ENCODE data around the gene TMEM18. TPM values are rescaled to one million over a fixed set of nuclear protein-coding genes. Genes with fewer than 3 reads are reported as not detected.

Gene TMEM18
- total and polyA plus RNA-seq, 2 experiments from 2014 or later: 15.0 to 41.9 TPM

DNA sequence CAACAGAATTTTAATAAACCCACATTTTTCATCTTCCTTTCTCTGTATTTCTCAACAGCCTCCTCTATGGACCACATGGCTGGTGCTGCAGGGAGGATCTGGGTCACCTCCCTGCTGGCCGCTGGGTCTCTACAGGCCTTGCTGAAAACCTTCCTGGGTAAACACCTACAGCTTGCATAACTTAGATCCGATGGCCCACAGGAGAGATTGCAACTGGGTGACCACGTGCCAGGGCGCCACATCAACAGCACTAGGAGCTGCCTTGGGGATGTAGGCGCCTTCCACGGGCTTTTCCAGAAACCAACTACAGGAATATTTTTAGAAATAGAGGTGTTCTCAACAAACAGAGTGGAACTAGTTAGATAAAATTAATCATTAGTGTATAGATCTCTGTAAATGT is 19.4 kb downstream of the TMEM18 start:
- TF ChIP-seq, protein P1, sequence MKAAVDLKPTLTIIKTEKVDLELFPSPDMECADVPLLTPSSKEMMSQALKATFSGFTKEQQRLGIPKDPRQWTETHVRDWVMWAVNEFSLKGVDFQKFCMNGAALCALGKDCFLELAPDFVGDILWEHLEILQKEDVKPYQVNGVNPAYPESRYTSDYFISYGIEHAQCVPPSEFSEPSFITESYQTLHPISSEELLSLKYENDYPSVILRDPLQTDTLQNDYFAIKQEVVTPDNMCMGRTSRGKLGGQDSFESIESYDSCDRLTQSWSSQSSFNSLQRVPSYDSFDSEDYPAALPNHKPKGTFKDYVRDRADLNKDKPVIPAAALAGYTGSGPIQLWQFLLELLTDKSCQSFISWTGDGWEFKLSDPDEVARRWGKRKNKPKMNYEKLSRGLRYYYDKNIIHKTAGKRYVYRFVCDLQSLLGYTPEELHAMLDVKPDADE (IDR thresholded peaks at IDR 0.05): no peak
- TF ChIP-seq EZH2phosphoT487 (IDR thresholded peaks at IDR 0.05; ENCODE audit: unreplicated experiment) (no peak), ZNF114 (CRISPR knock-in tag; IDR thresholded peaks at IDR 0.05) (no peak), JUNB (IDR thresholded peaks at IDR 0.05; ENCODE audit: unreplicated experiment) (no peak), EZH2 (IDR thresholded peaks at IDR 0.05; ENCODE audit: low read depth, unreplicated experiment) (no peak)
- TF ChIP-seq, protein P2, sequence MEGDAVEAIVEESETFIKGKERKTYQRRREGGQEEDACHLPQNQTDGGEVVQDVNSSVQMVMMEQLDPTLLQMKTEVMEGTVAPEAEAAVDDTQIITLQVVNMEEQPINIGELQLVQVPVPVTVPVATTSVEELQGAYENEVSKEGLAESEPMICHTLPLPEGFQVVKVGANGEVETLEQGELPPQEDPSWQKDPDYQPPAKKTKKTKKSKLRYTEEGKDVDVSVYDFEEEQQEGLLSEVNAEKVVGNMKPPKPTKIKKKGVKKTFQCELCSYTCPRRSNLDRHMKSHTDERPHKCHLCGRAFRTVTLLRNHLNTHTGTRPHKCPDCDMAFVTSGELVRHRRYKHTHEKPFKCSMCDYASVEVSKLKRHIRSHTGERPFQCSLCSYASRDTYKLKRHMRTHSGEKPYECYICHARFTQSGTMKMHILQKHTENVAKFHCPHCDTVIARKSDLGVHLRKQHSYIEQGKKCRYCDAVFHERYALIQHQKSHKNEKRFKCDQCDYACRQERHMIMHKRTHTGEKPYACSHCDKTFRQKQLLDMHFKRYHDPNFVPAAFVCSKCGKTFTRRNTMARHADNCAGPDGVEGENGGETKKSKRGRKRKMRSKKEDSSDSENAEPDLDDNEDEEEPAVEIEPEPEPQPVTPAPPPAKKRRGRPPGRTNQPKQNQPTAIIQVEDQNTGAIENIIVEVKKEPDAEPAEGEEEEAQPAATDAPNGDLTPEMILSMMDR (conservative IDR thresholded peaks at IDR 0.05; ENCODE audit: low read depth in 2 of 2): no peak
- TF ChIP-seq, protein P3, sequence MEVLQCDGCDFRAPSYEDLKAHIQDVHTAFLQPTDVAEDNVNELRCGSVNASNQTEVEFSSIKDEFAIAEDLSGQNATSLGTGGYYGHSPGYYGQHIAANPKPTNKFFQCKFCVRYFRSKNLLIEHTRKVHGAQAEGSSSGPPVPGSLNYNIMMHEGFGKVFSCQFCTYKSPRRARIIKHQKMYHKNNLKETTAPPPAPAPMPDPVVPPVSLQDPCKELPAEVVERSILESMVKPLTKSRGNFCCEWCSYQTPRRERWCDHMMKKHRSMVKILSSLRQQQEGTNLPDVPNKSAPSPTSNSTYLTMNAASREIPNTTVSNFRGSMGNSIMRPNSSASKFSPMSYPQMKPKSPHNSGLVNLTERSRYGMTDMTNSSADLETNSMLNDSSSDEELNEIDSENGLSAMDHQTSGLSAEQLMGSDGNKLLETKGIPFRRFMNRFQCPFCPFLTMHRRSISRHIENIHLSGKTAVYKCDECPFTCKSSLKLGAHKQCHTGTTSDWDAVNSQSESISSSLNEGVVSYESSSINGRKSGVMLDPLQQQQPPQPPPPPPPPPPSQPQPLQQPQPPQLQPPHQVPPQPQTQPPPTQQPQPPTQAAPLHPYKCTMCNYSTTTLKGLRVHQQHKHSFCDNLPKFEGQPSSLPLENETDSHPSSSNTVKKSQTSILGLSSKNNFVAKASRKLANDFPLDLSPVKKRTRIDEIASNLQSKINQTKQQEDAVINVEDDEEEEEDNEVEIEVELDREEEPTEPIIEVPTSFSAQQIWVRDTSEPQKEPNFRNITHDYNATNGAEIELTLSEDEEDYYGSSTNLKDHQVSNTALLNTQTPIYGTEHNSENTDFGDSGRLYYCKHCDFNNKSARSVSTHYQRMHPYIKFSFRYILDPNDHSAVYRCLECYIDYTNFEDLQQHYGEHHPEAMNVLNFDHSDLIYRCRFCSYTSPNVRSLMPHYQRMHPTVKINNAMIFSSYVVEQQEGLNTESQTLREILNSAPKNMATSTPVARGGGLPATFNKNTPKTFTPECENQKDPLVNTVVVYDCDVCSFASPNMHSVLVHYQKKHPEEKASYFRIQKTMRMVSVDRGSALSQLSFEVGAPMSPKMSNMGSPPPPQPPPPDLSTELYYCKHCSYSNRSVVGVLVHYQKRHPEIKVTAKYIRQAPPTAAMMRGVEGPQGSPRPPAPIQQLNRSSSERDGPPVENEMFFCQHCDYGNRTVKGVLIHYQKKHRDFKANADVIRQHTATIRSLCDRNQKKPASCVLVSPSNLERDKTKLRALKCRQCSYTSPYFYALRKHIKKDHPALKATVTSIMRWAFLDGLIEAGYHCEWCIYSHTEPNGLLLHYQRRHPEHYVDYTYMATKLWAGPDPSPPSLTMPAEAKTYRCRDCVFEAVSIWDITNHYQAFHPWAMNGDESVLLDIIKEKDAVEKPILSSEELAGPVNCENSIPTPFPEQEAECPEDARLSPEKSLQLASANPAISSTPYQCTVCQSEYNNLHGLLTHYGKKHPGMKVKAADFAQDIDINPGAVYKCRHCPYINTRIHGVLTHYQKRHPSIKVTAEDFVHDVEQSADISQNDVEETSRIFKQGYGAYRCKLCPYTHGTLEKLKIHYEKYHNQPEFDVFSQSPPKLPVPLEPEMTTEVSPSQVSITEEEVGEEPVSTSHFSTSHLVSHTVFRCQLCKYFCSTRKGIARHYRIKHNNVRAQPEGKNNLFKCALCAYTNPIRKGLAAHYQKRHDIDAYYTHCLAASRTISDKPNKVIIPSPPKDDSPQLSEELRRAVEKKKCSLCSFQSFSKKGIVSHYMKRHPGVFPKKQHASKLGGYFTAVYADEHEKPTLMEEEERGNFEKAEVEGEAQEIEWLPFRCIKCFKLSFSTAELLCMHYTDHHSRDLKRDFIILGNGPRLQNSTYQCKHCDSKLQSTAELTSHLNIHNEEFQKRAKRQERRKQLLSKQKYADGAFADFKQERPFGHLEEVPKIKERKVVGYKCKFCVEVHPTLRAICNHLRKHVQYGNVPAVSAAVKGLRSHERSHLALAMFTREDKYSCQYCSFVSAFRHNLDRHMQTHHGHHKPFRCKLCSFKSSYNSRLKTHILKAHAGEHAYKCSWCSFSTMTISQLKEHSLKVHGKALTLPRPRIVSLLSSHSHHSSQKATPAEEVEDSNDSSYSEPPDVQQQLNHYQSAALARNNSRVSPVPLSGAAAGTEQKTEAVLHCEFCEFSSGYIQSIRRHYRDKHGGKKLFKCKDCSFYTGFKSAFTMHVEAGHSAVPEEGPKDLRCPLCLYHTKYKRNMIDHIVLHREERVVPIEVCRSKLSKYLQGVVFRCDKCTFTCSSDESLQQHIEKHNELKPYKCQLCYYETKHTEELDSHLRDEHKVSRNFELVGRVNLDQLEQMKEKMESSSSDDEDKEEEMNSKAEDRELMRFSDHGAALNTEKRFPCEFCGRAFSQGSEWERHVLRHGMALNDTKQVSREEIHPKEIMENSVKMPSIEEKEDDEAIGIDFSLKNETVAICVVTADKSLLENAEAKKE (CRISPR knock-in tag; IDR thresholded peaks at IDR 0.05): no peak
- TF ChIP-seq, protein P4, sequence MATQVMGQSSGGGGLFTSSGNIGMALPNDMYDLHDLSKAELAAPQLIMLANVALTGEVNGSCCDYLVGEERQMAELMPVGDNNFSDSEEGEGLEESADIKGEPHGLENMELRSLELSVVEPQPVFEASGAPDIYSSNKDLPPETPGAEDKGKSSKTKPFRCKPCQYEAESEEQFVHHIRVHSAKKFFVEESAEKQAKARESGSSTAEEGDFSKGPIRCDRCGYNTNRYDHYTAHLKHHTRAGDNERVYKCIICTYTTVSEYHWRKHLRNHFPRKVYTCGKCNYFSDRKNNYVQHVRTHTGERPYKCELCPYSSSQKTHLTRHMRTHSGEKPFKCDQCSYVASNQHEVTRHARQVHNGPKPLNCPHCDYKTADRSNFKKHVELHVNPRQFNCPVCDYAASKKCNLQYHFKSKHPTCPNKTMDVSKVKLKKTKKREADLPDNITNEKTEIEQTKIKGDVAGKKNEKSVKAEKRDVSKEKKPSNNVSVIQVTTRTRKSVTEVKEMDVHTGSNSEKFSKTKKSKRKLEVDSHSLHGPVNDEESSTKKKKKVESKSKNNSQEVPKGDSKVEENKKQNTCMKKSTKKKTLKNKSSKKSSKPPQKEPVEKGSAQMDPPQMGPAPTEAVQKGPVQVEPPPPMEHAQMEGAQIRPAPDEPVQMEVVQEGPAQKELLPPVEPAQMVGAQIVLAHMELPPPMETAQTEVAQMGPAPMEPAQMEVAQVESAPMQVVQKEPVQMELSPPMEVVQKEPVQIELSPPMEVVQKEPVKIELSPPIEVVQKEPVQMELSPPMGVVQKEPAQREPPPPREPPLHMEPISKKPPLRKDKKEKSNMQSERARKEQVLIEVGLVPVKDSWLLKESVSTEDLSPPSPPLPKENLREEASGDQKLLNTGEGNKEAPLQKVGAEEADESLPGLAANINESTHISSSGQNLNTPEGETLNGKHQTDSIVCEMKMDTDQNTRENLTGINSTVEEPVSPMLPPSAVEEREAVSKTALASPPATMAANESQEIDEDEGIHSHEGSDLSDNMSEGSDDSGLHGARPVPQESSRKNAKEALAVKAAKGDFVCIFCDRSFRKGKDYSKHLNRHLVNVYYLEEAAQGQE (IDR thresholded peaks at IDR 0.05; ENCODE audit: unreplicated experiment): no peak
- H3K27me3 Mint-ChIP-seq (ENCODE audit: insufficient read depth, low read depth, poor library complexity): peaks cover 7% of the 10 kb centered on the region
- Histone ChIP-seq H3K4me1 (ENCODE audit: insufficient read depth) (no peaks in the 10 kb centered on the region), H2AFZ (no peak overlapping the region), H3F3A (replicated peaks; ENCODE audit: low read depth) (0 out of 2 replicates have a peak, but pooled peaks cover 2% of the 10 kb centered on the region), H3K4me2 (no peak overlapping the region), H3K79me2 (replicated peaks; ENCODE audit: insufficient read depth) (no peaks in the 10 kb centered on the region), H3K36me3 (ENCODE audit: insufficient read depth) (no peaks in the 10 kb centered on the region), H3K4me3 (no peak overlapping the region), H3K9me2 (ENCODE audit: insufficient read depth) (0 out of 2 replicates have a peak, but pooled peaks cover 4% of the 10 kb centered on the region), H3K27ac (ENCODE audit: low read depth) (no peak overlapping the region), H3K27me3 (ENCODE audit: insufficient read depth) (no peaks in the 10 kb centered on the region), H4K20me1 (replicated peaks; ENCODE audit: insufficient read depth) (no peaks in the 10 kb centered on the region)
- H3K4me1 Mint-ChIP-seq: no peaks in the 10 kb centered on the region; the same call in 2 of the 3 replicates
- no peaks in the 10 kb centered on the region for H3K36me3 Mint-ChIP-seq (ENCODE audit: low read depth)
- ATAC-seq: no peak
- no peak overlapping the region for H3K4me3 Mint-ChIP-seq
- H3K9me3 Mint-ChIP-seq: no peaks in the 10 kb centered on the region
- DNase-seq (ENCODE audit: low spot score): no peak
- no peak overlapping the region for H3K27ac Mint-ChIP-seq
